Naive thymus-derived CD8-positive, alpha-beta T cell (primary cell): Measurements from ENCODE around the gene RANBP3. TPM values are rescaled to one million over a fixed set of nuclear protein-coding genes. Genes with fewer than 3 reads are reported as not detected.

Experiments
- ATAC-seq, 2 donors: fragments of 150-1000 bp; cut with Tn5 transposase in 1 of 2; sonication (Bioruptor Pico), chemical (Tn5 transposase) in 1 of 2; 1 replicate in 1 of 2; 2 replicates in 1 of 2; pipeline ENCODE4 v1.10.0; 2021; ENCODE audit warnings: mild to moderate bottlenecking in 2 of 2, moderate library complexity in 2 of 2
- POLR2A ChIA-PET: fragments of 350-600 bp; sonication (Branson Sonifier 250); formaldehyde crosslinking; loops from one replicate; lab custom pipeline; 2021; ENCODE audit warnings: antibody characterized with exemption; lab: Charles Lee
- DNase-seq, 10 donors: peaks; one replicate each; pipeline versions ENCODE4 v3.0.0 to v3.0.0-alpha.2; 2020 to 2022
- H3K27ac Mint-ChIP-seq, 10 donors: one replicate each; pipeline ENCODE4 v1.8.0; 2020 to 2022; ENCODE audit warnings: mild to moderate bottlenecking in 10 of 10, mixed read lengths in 10 of 10, moderate library complexity in 4 of 10, inconsistent platforms in 1 of 10
- H3K27me3 Mint-ChIP-seq, 5 donors: one replicate each; pipeline ENCODE4 v1.8.0; 2021 to 2022; ENCODE audit warnings: mixed read lengths in 5 of 5
- H3K36me3 Mint-ChIP-seq, 3 donors: one replicate each; pipeline ENCODE4 v1.8.0; 2020 to 2022; ENCODE audit warnings: mixed read lengths in 3 of 3, mild to moderate bottlenecking in 2 of 3, inconsistent platforms in 1 of 3
- H3K4me1 Mint-ChIP-seq, 4 donors: one replicate each; pipeline ENCODE4 v1.8.0; 2021 to 2022; ENCODE audit warnings: mixed read lengths in 4 of 4
- H3K4me3 Mint-ChIP-seq, 10 donors: one replicate each; pipeline ENCODE4 v1.8.0; 2020 to 2022; ENCODE audit warnings: mild to moderate bottlenecking in 10 of 10, mixed read lengths in 10 of 10, moderate library complexity in 6 of 10, inconsistent platforms in 1 of 10
- H3K9me3 Mint-ChIP-seq, 9 donors: one replicate each; pipeline ENCODE4 v1.8.0; 2020 to 2022; ENCODE audit warnings: mixed read lengths in 9 of 9, mild to moderate bottlenecking in 3 of 9, inconsistent platforms in 1 of 9, moderate library complexity in 1 of 9
- polyA plus RNA-seq, 3 donors: library from polyadenylated mRNA; unstranded; fragments of 300-500 nt; fragmentation: Illumina TruSeq; gene quantifications; one replicate each; pipeline ENCODE4 v1.2.3, GENCODE V29; 2021
- total RNA-seq, 8 experiments: library from RNA in 2 of 8; stranded (reverse) in 2 of 8; gene quantifications; one replicate each; pipeline ENCODE4 v1.2.3 and lab custom pipeline; 2021 to 2026

RANBP3 gene
- total and polyA plus RNA-seq, 5 experiments from 2014 or later = 7.7 to 145 (median 13.0) TPM

- no peaks in the 10 kb centered on the region for H3K27me3 Mint-ChIP-seq
- H3K27ac Mint-ChIP-seq = peak overlapping the region; percentile 95 to 100 (median 100)
- ATAC-seq (no peak), DNase-seq (no peak)
- peaks cover 0 to 6% (median 0%) of the 10 kb centered on the region in 3 donors for H3K36me3 Mint-ChIP-seq
- H3K4me1 Mint-ChIP-seq = peaks cover 39 to 97% (median 90%) of the 10 kb centered on the region in 4 donors
- no peaks in the 10 kb centered on the region for H3K9me3 Mint-ChIP-seq
- H3K4me3 Mint-ChIP-seq = peak overlapping the region in 7 of 10 donors; percentile 22 to 88 (median 70)
- POLR2A ChIA-PET = interaction anchor here (0.6 to 6.0 kb wide), 5 partner anchors 9 to 131 kb away, joined by 3 to 81 read pairs (median 6); partner anchors contain the start of genes NDUFA11 and VMAC
Observed at GRCh38 chr19:5959260-5960004, 18.5 kb downstream of the RANBP3 start.

DNA sequence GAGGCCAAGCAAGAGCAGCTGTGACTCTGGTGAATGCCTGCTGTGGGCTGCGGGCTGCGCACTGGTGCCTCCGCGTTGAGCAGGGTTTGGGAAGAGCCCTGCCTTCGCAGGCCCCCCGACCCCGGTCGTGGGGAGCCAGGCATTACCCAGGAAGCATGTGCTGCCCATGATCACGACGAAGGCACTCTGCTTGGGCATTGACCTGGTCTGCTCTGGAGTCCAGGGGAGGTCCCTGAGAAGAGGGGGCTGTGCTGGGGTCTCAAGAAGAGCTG, 19.2 kb downstream of the RANBP3 start:
- H3K4me1 Mint-ChIP-seq = peaks cover 42 to 97% (median 90%) of the 10 kb centered on the region in 4 donors
- no peak for DNase-seq
- peak overlapping the region in 7 of 10 donors; percentile 22 to 82 (median 67) for H3K4me3 Mint-ChIP-seq
- H3K9me3 Mint-ChIP-seq = no peaks in the 10 kb centered on the region
- H3K27ac Mint-ChIP-seq = peak overlapping the region; percentile 79 to 100 (median 96)
- POLR2A ChIA-PET = no interaction called here
- ATAC-seq = no peak
- H3K27me3 Mint-ChIP-seq = no peaks in the 10 kb centered on the region
- peaks cover 0 to 8% (median 0%) of the 10 kb centered on the region in 3 donors for H3K36me3 Mint-ChIP-seq

DNA sequence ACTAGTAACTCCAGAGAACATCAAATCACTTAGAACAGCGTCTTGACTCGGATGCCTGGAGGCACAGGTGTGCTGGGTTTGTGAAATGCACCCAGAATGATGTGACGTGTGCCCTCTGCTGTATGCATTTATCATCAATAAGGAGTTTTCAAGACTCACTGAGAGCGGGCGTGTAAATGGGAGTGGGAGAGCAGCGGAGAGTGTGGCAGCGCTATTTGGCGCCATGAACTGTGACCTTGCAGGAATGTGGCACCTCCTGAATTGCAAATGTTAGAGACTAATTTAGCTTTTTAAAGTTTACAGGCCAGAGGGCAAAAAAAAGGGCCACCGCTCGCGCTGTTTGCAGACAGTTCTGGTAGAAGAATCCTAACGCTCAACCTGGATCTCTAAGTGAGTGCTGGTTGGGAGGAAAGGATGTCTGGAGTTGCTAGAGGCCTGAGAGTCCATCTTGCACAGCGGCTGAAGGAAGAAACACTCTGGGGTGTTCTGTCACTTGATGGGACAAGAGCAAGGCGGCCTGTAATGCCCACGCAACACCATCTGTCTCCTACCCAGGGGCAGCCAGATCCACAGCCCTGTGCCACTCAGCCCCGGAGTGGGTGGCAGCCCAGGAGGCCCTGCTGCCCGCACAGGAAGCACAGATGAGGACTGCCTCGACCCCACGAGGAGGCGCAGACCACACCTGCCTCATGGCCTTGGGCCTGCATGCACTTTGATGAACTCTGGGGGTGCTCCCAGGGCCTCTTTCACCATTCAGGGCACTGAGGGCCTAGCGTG, 19.7 kb downstream of the RANBP3 start:
- Mint-ChIP-seq H3K27ac (peak overlapping the region; percentile 79 to 100 (median 93)), H3K9me3 (no peaks in the 10 kb centered on the region), H3K4me3 (peak overlapping the region in 8 of 10 donors; percentile 0 to 82 (median 68)), H3K27me3 (no peaks in the 10 kb centered on the region), H3K36me3 (peaks cover 0 to 8% (median 0%) of the 10 kb centered on the region in 3 donors), H3K4me1 (peaks cover 45 to 97% (median 91%) of the 10 kb centered on the region in 4 donors)
- ATAC-seq (no peak), DNase-seq (no peak)
- POLR2A ChIA-PET = interaction anchor here (1.6 kb wide), 1 partner anchor 11 kb away, joined by 5 read pairs; no protein-coding TSS in a partner anchor

DNA sequence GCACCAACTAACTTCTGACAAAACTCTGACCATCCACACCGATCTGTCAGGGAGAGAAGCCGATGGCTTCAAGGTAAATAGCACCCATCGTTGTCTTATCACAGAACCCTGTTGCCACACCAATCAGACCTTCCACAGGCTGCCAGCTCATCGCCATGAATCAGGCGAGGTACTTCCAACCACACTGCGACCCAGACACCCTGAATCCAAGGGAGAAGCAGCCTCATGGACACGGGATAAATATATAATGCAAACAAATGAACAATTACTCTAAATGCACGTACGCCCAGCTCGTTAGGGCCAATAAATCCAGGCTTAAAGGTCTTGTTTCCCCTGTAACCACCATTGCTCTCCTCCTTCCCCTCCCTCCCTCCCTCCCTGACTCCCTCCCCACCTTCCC, 20.8 kb downstream of the RANBP3 start:
- Mint-ChIP-seq H3K4me1 (peaks cover 45 to 97% (median 91%) of the 10 kb centered on the region in 4 donors), H3K4me3 (peak overlapping the region in 3 of 10 donors; percentile 22 to 48 (median 22)), H3K36me3 (peaks cover 0 to 8% (median 0%) of the 10 kb centered on the region in 3 donors), H3K9me3 (no peaks in the 10 kb centered on the region), H3K27me3 (no peaks in the 10 kb centered on the region), H3K27ac (peak overlapping the region in 9 of 10 donors; percentile 55 to 100 (median 72))
- ATAC-seq = no peak
- DNase-seq = no peak
- POLR2A ChIA-PET = interaction anchor here (1.6 kb wide), 1 partner anchor 10 kb away, joined by 5 read pairs; no protein-coding TSS in a partner anchor

DNA sequence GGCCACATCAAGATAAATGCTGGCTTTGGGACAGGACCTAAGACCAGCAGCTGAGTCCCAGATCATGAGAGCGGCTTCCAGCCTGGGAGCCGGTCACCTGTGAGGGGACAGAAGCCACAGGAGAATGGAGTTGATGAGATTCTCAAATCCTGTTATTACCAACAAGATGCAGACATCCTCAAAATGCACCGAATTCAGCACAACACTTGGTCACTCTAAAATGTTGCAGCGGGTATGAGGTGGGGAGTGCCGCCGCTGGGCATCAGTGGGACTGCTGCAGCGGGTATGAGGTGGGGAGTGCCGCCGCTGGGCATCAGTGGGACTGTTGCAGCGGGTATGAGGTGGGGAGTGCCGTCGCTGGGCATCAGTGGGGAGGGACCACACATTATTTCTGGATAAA, 21.2 kb downstream of the RANBP3 start:
- Mint-ChIP-seq H3K4me3 (peak overlapping the region in 1 of 10 donors; percentile 48), H3K27ac (peak overlapping the region in 8 of 10 donors; percentile 52 to 100 (median 76)), H3K4me1 (peaks cover 42 to 97% (median 91%) of the 10 kb centered on the region in 4 donors), H3K9me3 (no peaks in the 10 kb centered on the region), H3K36me3 (peaks cover 0 to 8% (median 0%) of the 10 kb centered on the region in 3 donors), H3K27me3 (no peaks in the 10 kb centered on the region)
- no peak for DNase-seq
- ATAC-seq = no peak
- POLR2A ChIA-PET = interaction anchor here (1.6 kb wide), 1 partner anchor 9 kb away, joined by 5 read pairs; no protein-coding TSS in a partner anchor

GRCh38 chr19:5956323-5956722, 21.6 kb downstream of the RANBP3 start:
- no peaks in the 10 kb centered on the region for H3K9me3 Mint-ChIP-seq
- peaks cover 0 to 8% (median 0%) of the 10 kb centered on the region in 3 donors for H3K36me3 Mint-ChIP-seq
- H3K27me3 Mint-ChIP-seq = no peaks in the 10 kb centered on the region
- DNase-seq (no peak), ATAC-seq (no peak)
- H3K4me1 Mint-ChIP-seq = peaks cover 45 to 97% (median 91%) of the 10 kb centered on the region in 4 donors
- POLR2A ChIA-PET = no interaction called here
- peak overlapping the region in 9 of 10 donors; percentile 52 to 100 (median 66) for H3K27ac Mint-ChIP-seq
- H3K4me3 Mint-ChIP-seq = peak overlapping the region in 2 of 10 donors; percentile 12 to 14

DNA sequence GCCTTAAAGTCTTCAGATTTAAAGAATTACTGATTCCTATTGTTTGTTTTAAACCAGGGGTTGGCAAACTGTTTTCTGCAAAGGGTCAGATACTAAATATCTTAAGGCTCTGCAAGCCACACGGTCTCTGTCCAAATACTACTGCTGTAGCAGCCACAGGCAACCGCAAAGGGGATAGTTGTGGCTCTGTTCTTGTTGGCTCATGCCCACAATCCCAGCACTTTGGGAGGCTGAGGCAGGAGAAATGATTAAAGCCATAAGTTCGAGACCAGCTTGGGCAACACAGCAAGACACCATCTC, 22.4 kb downstream of the RANBP3 start:
- Mint-ChIP-seq H3K36me3 (peaks cover 0 to 8% (median 0%) of the 10 kb centered on the region in 3 donors), H3K27ac (peak overlapping the region in 6 of 10 donors; percentile 31 to 100 (median 61)), H3K9me3 (no peaks in the 10 kb centered on the region), H3K4me3 (no peak overlapping the region), H3K27me3 (no peaks in the 10 kb centered on the region), H3K4me1 (peaks cover 50 to 97% (median 91%) of the 10 kb centered on the region in 4 donors)
- POLR2A ChIA-PET = interaction anchor here (3.6 kb wide), 1 partner anchor 12 kb away, joined by 8 read pairs; no protein-coding TSS in a partner anchor
- DNase-seq (no peak), ATAC-seq (no peak)

DNA sequence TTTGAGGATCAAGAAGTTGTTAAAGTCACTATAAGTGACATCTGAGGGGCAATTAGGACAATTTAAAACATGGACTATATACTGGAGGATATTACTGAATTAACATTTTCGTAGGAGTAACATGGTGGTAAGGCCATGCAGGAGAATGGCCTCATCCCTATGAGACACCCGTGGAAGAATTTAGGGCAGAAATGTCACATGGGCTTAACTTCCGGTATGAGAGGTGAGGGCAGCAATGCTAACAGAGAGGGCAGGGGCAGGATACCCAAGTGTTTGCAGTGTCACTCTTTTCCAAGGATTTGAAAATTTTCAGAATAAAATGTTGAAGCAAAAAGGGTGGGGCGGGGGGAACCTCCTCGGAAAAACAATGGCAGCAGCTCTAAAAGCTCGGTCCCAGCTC, 23.6 kb downstream of the RANBP3 start:
- Mint-ChIP-seq H3K27me3 (no peaks in the 10 kb centered on the region), H3K36me3 (peaks cover 0 to 8% (median 0%) of the 10 kb centered on the region in 3 donors), H3K4me1 (peaks cover 55 to 97% (median 91%) of the 10 kb centered on the region in 4 donors), H3K4me3 (peak overlapping the region; percentile 36 to 82 (median 64)), H3K27ac (peak overlapping the region; percentile 0 to 100 (median 90)), H3K9me3 (no peaks in the 10 kb centered on the region)
- ATAC-seq (no peak), DNase-seq (no peak)
- POLR2A ChIA-PET = interaction anchor here (0.7 to 7.8 kb wide), 4 partner anchors 7 to 50 kb away, joined by 3 to 81 read pairs (median 6); partner anchors contain the start of gene VMAC

- Mint-ChIP-seq H3K27me3 (no peaks in the 10 kb centered on the region), H3K27ac (peak overlapping the region; percentile 84 to 100 (median 90)), H3K4me3 (peak overlapping the region; percentile 43 to 82 (median 64)), H3K4me1 (peaks cover 55 to 97% (median 91%) of the 10 kb centered on the region in 4 donors), H3K9me3 (no peaks in the 10 kb centered on the region), H3K36me3 (peaks cover 0 to 8% (median 0%) of the 10 kb centered on the region in 3 donors)
- DNase-seq (peak in 1 of 10 donors; percentile 37), ATAC-seq (peak; percentile 13 to 38)
- POLR2A ChIA-PET = interaction anchor here (0.7 to 7.8 kb wide), 6 partner anchors 8 to 50 kb away, joined by 3 to 81 read pairs (median 3); partner anchors contain the start of genes NDUFA11 and VMAC
Observed at GRCh38 chr19:5953680-5954213, 24.2 kb downstream of the RANBP3 start.

GRCh38 chr19:5953030-5953589, 24.8 kb downstream of the RANBP3 start:
- DNase-seq (no peak), ATAC-seq (no peak)
- H3K27me3 Mint-ChIP-seq = no peaks in the 10 kb centered on the region
- peaks cover 0 to 8% (median 0%) of the 10 kb centered on the region in 3 donors for H3K36me3 Mint-ChIP-seq
- POLR2A ChIA-PET = interaction anchor here (1.0 to 7.8 kb wide), 6 partner anchors 8 to 50 kb away, joined by 3 to 81 read pairs (median 3); partner anchors contain the start of gene NDUFA11
- H3K4me3 Mint-ChIP-seq = peak overlapping the region in 9 of 10 donors; percentile 53 to 82 (median 67)
- peak overlapping the region; percentile 84 to 100 (median 90) for H3K27ac Mint-ChIP-seq
- H3K9me3 Mint-ChIP-seq = no peaks in the 10 kb centered on the region
- H3K4me1 Mint-ChIP-seq = peaks cover 59 to 97% (median 93%) of the 10 kb centered on the region in 4 donors

DNA sequence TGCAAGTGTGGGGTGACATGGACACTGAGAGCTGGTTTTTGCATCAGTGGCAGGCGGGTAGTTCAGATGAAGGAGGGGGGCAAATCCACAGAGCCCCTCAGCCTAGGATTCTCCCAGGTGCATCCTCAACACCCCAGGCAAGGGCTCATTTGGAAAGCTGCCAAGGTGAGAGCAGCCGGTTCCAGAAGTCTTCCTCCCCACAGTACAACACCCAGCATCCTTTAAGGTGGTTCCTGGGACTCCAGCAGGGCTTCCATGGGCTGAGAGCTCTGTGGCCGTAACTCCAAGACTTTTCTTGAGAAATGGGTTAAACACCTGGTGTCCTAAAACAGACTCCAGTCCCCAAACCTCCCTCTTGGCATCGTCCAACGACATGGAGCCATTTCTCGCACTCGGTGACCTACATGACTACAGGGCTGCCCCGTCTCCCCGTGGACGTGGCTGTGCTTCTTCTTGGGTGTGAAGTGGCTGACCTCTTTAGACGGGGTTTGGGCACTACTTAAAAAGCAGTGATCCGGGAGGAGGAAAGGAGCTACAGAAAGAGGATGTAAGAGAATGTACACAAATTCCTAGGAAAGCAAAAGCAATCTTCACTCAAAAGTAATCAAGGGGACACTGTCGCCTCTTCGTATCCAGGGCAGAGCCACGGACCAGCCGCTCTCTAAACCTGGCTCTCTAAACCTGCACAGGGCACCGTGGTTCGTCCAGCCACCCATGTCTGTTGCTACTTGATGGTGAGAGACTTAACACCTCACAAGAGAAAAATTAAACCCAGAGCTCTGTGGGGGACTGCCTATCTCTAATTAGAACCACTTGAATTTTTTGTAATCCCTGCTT, 25.5 kb downstream of the RANBP3 start:
- peak overlapping the region; percentile 84 to 100 (median 92) for H3K27ac Mint-ChIP-seq
- H3K4me3 Mint-ChIP-seq = peak overlapping the region in 9 of 10 donors; percentile 53 to 82 (median 62)
- DNase-seq = no peak
- no peak for ATAC-seq
- no peaks in the 10 kb centered on the region for H3K27me3 Mint-ChIP-seq
- no peaks in the 10 kb centered on the region for H3K9me3 Mint-ChIP-seq
- H3K4me1 Mint-ChIP-seq = peaks cover 61 to 97% (median 93%) of the 10 kb centered on the region in 4 donors
- peaks cover 0 to 6% (median 0%) of the 10 kb centered on the region in 3 donors for H3K36me3 Mint-ChIP-seq
- POLR2A ChIA-PET = interaction anchor here (0.9 to 7.8 kb wide), 10 partner anchors 9 to 49 kb away, joined by 3 to 81 read pairs (median 6); partner anchors contain the start of genes NDUFA11, RANBP3 and VMAC
